Body of pancreas (tissue), 4 donors: ENCODE results near the gene SORCS2. TPM values are rescaled to one million over a fixed set of nuclear protein-coding genes. Genes with fewer than 3 reads are reported as not detected.
A peak's percentile ranks its signal among the peaks of the same experiment; 100 is the strongest.

Experiments used
- ATAC-seq: fragments of 150-250 bp; one replicate; pipeline ENCODE4 v1.9.1; 2016
- DNase-seq, 4 donors: peaks; one replicate each; pipeline ENCODE4 v3.0.0-alpha.2; 2019
- H3K27ac ChIP-seq, 4 donors: fragments of 200-600 bp; sonication (generic); 1 replicate in 3 of 4; 2 replicates in 1 of 4; pipeline versions ENCODE4 v1.5.1 to v1.6.1; 2016 to 2019; ENCODE audit warnings: mild to moderate bottlenecking in 1 of 4, mixed read lengths in 1 of 4, moderate library complexity in 1 of 4
- H3K27me3 ChIP-seq, 2 donors: fragments of 200-600 bp; sonication (generic); one replicate each; pipeline ENCODE4 v1.6.0; 2016; ENCODE audit warnings: mild to moderate bottlenecking in 1 of 2
- H3K36me3 ChIP-seq, 2 donors: fragments of 200-600 bp; sonication (generic); replicated peaks in 1 of 2; 2 replicates each; pipeline ENCODE4 v1.5.1; 2016; ENCODE audit warnings: low read depth in 2 of 2; ENCODE audit not compliant: insufficient read depth in 1 of 2
- H3K4me1 ChIP-seq: fragments of 200-600 bp; sonication (generic); one replicate; pipeline ENCODE4 v1.6.0; 2016
- H3K4me3 ChIP-seq, 2 donors: fragments of 200-600 bp; sonication (generic); 1 replicate in 1 of 2; 2 replicates in 1 of 2; pipeline ENCODE4 v1.5.1; 2016 to 2019
- H3K9me3 ChIP-seq, 3 donors: fragments of 200-600 bp; sonication (generic); 1 replicate in 2 of 3; 2 replicates in 1 of 3; pipeline ENCODE4 v1.5.1; 2016
- CTCF ChIP-seq, 7 experiments: fragments of 450-650 bp in 4 of 7; fragments of 200-600 bp in 3 of 7; sonication (generic) in 3 of 7; IDR thresholded peaks; one replicate each; pipeline ENCODE4 v1.5.1; 2016 to 2019; ENCODE audit warnings: antibody characterized with exemption in 7 of 7
- POLR2A ChIP-seq, 3 donors: fragments of 450-650 bp; IDR thresholded peaks; one replicate each; pipeline ENCODE4 v1.6.1; 2016; ENCODE audit warnings: antibody characterized with exemption in 3 of 3, mild to moderate bottlenecking in 2 of 3
- WGBS, 2 donors: methylation state at CpG; one replicate each; pipeline ENCODE4 v1.1.5; 2017; 5-methylcytosine and 5-hydroxymethylcytosine counted together
- intact Hi-C: fragments of 100-400 bp; cut with DNase I; formaldehyde crosslinking; loops from one replicate; pipeline ENCODE4 v1.15.1; 2023
- total RNA-seq, 2 donors: library from RNA; depleted of rRNA; stranded (reverse); fragments of >200 nt; gene quantifications; one replicate each; pipeline ENCODE4 v1.1.0, GENCODE V29; 2016

The SORCS2 gene
- total RNA-seq, 2 donors from 2014 or later: 0.26 to 0.33 TPM

GRCh38 chr4:7637971-7638370 lies 445.6 kb downstream of the SORCS2 start:
- TF ChIP-seq POLR2A (IDR thresholded peaks at IDR 0.05) (no peak), CTCF (IDR thresholded peaks at IDR 0.05) (no peak)
- DNase-seq: no peak
- Histone ChIP-seq H3K9me3 (no peaks in the 10 kb centered on the region), H3K27ac (no peak overlapping the region), H3K36me3 (no peaks in the 10 kb centered on the region), H3K4me3 (no peak overlapping the region), H3K4me1 (peaks cover 16% of the 10 kb centered on the region), H3K27me3 (no peaks in the 10 kb centered on the region)
- no peak for ATAC-seq
- 80 to 82% methylated on average over 9 to 11 of the region's 11 CpGs for WGBS, 2 donors
- intact Hi-C loops: no loop called here

DNA sequence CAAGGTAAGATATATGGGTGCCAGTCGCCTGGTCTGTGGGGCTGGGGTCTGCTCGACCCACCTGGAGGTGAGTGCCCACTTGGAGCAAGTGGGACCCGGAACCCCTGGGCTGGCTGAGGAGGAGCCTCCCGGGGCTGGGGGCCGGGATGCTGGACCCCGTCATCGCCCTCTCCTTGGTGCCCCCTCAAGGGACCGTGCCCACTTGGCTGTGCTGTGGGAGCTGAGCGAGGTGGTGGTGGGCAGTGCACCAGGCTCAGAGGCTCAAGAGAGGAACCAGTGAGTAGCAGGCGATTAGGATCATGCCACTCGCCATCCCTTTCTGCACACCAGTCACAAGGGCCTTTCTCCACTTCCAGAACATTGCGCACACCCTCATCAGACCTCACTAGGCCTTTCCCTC lies 446.2 kb downstream of the SORCS2 start:
- Histone ChIP-seq H3K27ac (no peak overlapping the region), H3K4me1 (peaks cover 16% of the 10 kb centered on the region), H3K27me3 (no peaks in the 10 kb centered on the region), H3K9me3 (no peaks in the 10 kb centered on the region), H3K4me3 (no peak overlapping the region), H3K36me3 (no peaks in the 10 kb centered on the region)
- no peak for DNase-seq
- 79 to 100% methylated on average over 3 to 12 of the region's 12 CpGs for WGBS, 2 donors
- ATAC-seq: no peak
- intact Hi-C loops: no loop called here
- TF ChIP-seq POLR2A (IDR thresholded peaks at IDR 0.05) (no peak), CTCF (IDR thresholded peaks at IDR 0.05) (no peak)

DNA sequence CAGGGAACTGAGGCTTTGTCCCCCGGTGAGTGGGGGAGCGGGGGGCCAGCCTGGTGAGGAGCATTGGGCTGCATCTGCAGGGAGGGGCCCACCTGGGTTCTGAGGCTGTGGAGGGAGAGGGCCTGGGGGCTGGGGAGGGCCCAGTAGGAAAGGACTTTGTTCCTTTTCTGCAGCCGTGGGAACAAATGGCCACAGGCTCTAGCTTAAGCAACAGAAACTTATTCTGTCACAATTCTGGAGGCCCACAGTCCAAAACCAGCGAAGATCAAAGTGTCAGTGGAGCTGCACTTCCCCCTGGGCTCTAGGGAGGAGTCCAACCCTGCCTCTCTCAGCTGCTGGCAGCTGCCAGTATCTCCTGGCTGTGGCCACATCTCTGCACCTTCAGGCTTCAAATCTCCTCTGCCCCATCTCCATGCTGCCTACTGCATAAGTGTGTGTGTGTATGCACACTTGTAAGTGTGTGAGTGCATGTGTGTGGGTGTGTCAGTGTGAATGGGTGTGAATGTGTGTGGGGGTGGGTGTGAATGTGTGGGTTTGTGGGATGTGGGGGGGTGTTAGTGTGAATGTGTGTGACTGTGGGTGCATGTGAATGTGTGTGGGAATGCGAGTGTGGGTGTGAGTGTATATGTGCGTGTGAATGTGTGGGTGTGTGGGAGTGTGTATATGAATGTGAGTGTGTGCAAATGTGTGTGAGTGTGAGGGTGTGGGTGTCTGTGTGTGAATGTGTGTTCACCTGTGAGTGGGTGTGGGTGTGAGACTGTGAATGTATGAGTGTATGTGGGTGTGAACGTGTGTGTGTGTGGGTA lies 446.8 kb downstream of the SORCS2 start:
- H3K9me3 ChIP-seq: peaks cover 0 to 7% (median 0%) of the 10 kb centered on the region in 3 donors
- ATAC-seq (no peak), DNase-seq (peak in 1 of 4 donors; percentile 56)
- H3K36me3 ChIP-seq: no peaks in the 10 kb centered on the region
- no peak overlapping the region for H3K27ac ChIP-seq
- no peaks in the 10 kb centered on the region for H3K27me3 ChIP-seq
- H3K4me1 ChIP-seq: peaks cover 16% of the 10 kb centered on the region
- intact Hi-C loops: no loop called here
- H3K4me3 ChIP-seq: no peak overlapping the region
- TF ChIP-seq POLR2A (IDR thresholded peaks at IDR 0.05) (no peak), CTCF (IDR thresholded peaks at IDR 0.05) (no peak)
- 71 to 74% methylated on average over 5 to 7 of the region's 7 CpGs for WGBS, 2 donors

- Histone ChIP-seq H3K9me3 (peaks cover 0 to 11% (median 0%) of the 10 kb centered on the region in 3 donors), H3K4me3 (no peak overlapping the region), H3K4me1 (peaks cover 8% of the 10 kb centered on the region), H3K27ac (no peak overlapping the region), H3K27me3 (no peaks in the 10 kb centered on the region), H3K36me3 (no peaks in the 10 kb centered on the region)
- 57 to 73% methylated on average over 6 of the region's 6 CpGs for WGBS, 2 donors
- TF ChIP-seq POLR2A (IDR thresholded peaks at IDR 0.05) (no peak), CTCF (IDR thresholded peaks at IDR 0.05) (no peak)
- intact Hi-C loops: no loop called here
- ATAC-seq (no peak), DNase-seq (no peak)
Observed at GRCh38 chr4:7640136-7640535, 447.8 kb downstream of the SORCS2 start.

GRCh38 chr4:7641712-7642111 lies 449.4 kb downstream of the SORCS2 start:
- DNase-seq (no peak), ATAC-seq (no peak)
- Histone ChIP-seq H3K4me3 (no peak overlapping the region), H3K27me3 (no peaks in the 10 kb centered on the region), H3K27ac (no peak overlapping the region), H3K9me3 (peaks cover 0 to 11% (median 0%) of the 10 kb centered on the region in 3 donors), H3K4me1 (no peaks in the 10 kb centered on the region), H3K36me3 (no peaks in the 10 kb centered on the region)
- TF ChIP-seq CTCF (IDR thresholded peaks at IDR 0.05): no peak
- no peak for TF ChIP-seq POLR2A (IDR thresholded peaks at IDR 0.05)
- intact Hi-C loops: no loop called here
